GM19023 (cell line): Measurements from ENCODE around the gene ETS2.
A peak's percentile ranks its signal among the peaks of the same experiment; 100 is the strongest.

Source experiments
- ATAC-seq: cut with Tn5 transposase; IDR thresholded peaks from one replicate; pipeline ENCODE4 v1.9.1; 2021; ENCODE audit warnings: mild to moderate bottlenecking, moderate library complexity; ENCODE audit not compliant: unreplicated experiment

ETS2 gene

GRCh38 chr21:38858026-38858811 lies 52.5 kb downstream of the ETS2 start:
- no peak for ATAC-seq

GRCh38 chr21:38858812-38859205 lies 53.1 kb downstream of the ETS2 start:
- no peak for ATAC-seq

GRCh38 chr21:38859852-38860251 lies 54.1 kb downstream of the ETS2 start:
- ATAC-seq = no peak

GRCh38 chr21:38861056-38861455 lies 55.3 kb downstream of the ETS2 start:
- no peak for ATAC-seq

- peak; percentile 85 for ATAC-seq
Measured at GRCh38 chr21:38861989-38862683, 56.4 kb downstream of the ETS2 start.

GRCh38 chr21:38863291-38863690 lies 57.6 kb downstream of the ETS2 start:
- ATAC-seq = no peak

GRCh38 chr21:38863843-38864363 lies 58.2 kb downstream of the ETS2 start:
- no peak for ATAC-seq

- no peak for ATAC-seq
Measured at GRCh38 chr21:38864964-38865363, 59.2 kb downstream of the ETS2 start.

GRCh38 chr21:38869196-38869595 lies 63.5 kb downstream of the ETS2 start:
- no peak for ATAC-seq

- ATAC-seq = no peak
Measured at GRCh38 chr21:38869946-38870345, 64.2 kb downstream of the ETS2 start.
